Measurements from ENCODE around the gene TMEM240.

- TF ChIP-seq CTCF (IDR thresholded peaks at IDR 0.05) (no peak), POLR2A (IDR thresholded peaks at IDR 0.05) (no peak)
These were observed 33.7 kb upstream of the TMEM240 start for GRCh38 chr1:1573843-1574720.
